HuH-7 (cell line): ENCODE results near the gene HMCN1.
A peak's percentile ranks its signal among the peaks of the same experiment; 100 is the strongest.

ENCODE experiments used
- DNase-seq: peaks from one replicate; pipeline ENCODE4 v3.0.0; 2011; ENCODE audit warnings: low spot score

Gene HMCN1

DNA sequence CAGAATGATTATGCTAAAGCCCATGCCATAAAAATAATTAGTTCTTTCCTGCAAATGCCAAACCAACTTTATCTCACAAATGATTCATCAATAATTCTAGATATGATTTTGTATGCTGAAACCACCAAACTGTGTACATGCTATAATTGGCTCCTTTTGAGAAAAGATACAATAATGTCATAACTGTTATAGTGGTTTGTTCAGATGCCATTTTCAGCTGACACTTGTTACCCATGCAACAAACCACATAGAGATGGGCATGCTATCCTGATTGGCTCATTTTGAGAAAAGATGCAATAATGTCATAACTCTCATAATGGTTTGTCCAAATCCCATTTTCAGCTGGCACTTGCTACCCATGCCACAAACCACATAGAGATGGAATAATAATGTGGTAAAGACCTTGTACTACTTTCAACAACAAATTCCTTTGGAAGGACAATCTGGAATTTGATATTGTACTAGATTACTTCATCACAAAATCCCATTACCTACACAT, 357.1 kb downstream of the HMCN1 start:
- no peak for DNase-seq

DNA sequence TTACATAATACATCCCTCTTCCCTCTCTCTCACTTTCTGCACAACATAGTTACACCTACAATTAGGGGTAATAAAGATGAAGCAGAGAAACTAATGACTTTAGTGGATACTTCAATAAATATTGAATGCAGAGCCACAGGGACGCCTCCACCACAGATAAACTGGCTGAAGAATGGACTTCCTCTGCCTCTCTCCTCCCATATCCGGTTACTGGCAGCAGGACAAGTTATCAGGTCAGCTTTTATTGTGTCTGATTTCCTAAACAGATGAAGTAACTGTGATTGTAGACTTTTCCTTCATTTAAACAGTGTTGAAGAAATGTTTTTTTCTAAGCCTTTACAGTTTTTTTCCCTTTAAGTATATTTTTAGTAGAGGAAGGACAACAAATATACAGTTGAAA, 359.2 kb downstream of the HMCN1 start:
- peak; percentile 1 for DNase-seq

DNA sequence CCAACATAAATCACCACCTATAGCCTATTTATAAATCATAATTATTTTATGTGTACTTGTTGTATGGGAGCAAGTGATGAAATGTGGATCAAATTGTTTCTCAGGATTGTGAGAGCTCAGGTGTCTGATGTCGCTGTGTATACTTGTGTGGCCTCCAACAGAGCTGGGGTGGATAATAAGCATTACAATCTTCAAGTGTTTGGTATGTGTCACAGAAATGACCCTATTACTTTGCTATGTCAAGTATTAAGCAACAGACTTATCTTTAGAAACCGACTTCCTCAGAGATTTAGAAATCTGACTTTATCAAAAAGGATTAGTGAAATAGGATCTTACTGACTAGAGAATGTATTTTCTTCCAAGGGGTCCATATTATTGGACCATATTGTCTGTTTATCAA, 360.0 kb downstream of the HMCN1 start:
- no peak for DNase-seq

DNA sequence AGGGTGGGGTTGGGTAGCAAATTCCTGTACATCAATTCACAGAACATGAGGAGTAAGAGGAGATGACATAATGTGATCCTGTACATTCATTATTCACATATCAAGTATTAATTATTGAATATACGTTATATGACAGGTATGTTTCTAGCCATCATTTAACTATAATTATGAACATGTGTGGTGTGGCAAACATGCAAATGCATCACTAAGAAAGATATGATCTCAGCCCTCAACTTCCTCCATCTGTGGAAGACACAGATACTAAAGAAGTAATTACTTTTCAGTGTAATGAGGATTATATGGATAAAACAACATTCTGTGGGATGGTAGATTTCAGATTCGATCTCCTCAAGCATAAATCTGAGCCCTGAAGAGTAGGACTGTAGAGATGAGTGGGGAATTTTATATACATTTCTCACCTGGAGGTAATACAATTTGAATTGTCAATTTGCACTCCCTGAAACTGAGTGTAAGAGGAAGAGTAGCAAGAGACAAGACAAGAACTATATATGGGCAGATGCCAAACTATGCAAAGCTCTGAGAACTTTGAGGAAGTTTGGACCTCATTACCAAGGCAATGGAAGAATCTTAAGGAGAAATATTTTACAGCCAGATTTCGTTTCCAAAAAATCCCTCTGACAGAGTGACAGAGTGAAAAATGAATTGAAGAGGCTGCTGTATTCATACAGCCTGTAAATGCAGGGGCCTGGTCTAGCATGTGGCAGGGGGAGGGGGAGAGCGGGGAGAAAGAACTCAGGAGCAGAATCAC, 365.3 kb downstream of the HMCN1 start:
- no peak for DNase-seq

DNA sequence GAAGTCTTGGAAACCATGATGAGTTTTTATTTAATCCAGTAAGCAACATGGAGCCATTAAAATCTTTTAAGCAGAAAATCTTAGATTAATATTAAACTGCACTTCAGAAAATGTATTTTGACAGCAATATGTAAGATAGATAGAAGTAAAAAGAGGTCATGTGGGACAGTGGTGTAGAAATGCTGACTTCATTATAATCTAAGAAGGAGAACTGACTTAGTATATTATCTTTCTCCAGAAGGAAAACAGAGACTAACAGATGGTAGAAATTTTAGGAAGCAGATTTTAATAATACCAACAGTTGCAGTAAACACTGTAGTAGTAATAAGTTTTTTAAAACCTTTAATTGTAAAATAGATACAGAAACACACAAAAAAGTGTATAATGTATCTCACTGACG, 367.9 kb downstream of the HMCN1 start:
- no peak for DNase-seq

DNA sequence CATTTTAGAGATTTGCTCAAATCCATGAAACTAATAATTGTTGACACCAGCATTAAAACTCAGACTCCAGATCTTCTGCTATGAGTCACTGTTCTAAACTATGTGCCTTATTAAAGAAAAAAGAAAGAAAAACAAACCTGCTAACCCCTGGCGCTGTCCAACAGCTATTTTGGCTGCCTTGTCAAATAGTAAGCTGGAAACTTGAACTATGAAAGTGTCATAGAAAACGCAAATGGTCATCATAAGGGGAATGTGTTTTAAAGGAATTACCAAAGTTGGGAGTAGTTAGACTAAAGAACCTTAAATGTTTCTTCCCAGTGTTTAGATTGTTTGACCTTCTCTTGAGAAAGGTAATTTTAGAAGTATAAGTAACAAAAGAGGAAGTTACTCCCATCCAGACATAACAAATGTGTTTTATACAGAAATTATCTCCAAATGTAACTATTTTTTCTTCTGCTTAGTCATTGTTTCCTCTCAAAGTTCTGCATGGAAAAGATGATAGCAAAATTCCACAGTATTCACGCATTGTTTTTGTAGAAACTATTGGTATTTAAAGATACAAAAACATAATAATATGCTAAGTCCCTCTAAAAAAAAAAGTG, 368.5 kb downstream of the HMCN1 start:
- DNase-seq, result no peak

DNA sequence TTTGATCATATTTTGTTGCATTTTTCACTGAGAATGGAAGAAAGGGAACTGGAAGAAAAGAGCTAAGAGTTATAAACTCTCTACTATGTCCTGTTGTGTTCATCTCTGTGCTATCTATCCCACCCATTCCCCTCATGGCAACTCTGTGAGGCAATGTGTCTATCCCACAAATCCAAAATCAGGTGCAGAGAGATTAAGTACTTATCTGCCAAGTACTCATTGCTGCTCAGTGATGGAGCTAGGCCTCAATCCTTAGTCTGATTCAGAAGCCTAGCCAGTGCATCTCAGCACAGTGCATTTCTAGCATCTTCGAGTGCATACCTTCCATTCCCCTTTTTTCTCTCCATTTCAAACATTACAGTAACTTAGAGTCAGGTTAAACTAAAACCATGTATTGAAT, 370.3 kb downstream of the HMCN1 start:
- DNase-seq, result no peak

DNA sequence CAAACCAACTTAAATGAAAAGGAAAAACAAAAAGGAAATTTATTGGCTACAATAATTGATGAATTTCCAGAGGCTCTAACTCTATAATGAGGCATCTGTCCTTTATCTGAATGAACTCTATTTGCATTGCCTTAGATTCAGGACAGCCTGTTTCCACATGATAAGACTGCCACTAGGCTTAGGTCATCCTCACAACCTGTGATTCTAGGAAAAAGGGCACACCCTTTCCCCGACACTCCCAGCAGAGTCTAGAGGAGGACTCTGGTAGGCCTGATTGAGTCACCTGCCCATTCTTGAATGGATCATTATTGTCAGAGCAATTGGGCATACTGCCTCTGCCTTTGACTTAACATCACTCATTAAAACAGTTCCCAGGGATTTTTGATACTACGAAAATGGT, 378.1 kb downstream of the HMCN1 start:
- DNase-seq, result no peak

DNA sequence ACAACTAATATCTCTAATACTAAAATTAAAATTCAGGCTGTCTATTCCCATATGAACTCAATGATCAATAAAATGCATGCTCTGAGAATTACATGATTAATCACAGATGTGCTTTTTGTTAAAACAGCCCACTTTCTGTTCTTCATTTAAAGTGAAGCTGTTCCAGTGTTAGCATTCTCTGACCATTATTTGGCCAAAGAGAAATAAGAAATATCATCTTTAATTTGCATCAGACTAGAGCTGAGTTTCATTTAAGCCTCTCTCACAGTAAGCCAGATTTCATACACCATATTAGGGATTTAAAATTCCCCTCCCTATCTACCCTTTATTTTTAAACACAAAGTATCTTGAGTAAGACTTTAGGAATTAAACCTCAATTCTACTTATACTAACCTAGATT, 379.3 kb downstream of the HMCN1 start:
- no peak for DNase-seq

DNA sequence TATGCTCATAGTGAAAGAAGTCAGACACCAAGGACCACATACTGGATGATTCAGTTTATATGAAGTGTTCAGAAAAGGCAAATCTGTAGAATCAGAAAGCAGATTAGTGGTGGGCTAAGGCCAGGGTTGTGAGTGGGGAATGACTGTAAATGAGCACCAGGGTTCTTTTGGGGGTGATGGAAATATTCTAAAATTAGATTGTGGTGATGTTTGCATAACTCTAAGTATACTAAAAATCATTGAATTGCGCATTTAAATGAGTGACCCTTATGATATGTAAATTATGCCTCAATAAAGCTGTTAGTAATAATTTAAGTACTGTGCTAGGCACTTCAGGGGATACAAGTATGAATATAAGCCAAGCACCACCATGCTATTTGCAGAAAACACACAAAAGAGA, 384.5 kb downstream of the HMCN1 start:
- no peak for DNase-seq

DNA sequence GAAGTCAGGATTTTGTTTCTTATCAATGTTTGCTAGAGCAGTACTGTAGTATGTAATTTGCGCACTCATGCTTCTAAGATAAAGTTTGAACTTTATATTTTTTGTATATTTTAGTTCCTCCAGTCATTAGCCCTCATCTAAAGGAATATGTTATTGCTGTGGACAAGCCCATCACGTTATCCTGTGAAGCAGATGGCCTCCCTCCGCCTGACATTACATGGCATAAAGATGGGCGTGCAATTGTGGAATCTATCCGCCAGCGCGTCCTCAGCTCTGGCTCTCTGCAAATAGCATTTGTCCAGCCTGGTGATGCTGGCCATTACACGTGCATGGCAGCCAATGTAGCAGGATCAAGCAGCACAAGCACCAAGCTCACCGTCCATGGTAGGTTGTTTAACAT, 388.6 kb downstream of the HMCN1 start:
- no peak for DNase-seq

DNA sequence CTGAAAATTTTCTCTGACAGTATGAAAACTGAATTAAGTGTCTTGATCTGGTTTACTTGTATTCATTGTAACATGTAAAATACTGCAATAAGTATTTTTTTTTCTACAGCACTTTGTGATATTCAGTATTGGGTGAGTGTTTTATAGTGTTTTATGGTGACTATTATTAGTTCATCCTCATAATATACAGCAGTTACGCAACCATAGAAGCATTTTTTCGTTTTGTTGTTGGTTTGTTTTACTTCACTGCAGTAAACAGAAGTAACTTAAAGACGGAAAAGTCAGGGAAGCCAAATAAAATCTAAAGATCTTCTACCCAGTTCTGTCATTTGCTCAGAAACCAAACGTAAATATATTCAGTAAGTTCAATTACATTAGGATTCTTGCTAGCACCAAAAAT, 390.8 kb downstream of the HMCN1 start:
- DNase-seq, result no peak

DNA sequence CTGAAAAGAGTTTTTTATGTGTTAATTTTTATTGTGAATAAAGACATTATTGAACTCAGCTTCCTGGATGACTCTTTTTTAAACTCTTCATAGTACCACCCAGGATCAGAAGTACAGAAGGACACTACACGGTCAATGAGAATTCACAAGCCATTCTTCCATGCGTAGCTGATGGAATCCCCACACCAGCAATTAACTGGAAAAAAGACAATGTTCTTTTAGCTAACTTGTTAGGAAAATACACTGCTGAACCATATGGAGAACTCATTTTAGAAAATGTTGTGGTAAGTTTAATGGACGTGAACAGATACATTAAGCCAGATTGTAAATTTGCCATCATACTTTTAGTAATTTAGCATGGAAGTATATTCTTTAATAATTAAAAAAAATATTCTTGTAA, 391.3 kb downstream of the HMCN1 start:
- DNase-seq, result no peak

DNA sequence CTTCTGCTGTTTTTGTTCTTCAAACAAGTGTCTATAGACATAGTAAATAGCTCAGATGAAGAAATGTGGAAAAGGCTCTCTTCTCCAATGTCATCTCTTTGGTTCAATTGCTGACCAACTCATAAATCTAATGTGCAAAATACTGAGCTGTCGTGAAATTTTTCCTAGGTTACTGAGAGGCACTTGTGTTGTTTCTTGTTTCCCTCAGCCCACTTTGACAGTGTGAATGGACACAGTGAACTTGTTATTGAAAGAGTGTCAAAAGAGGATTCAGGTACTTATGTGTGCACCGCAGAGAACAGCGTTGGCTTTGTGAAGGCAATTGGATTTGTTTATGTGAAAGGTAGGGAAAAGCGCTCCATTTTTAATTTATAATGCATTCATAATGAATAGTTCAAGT, 395.6 kb downstream of the HMCN1 start:
- DNase-seq, result no peak

DNA sequence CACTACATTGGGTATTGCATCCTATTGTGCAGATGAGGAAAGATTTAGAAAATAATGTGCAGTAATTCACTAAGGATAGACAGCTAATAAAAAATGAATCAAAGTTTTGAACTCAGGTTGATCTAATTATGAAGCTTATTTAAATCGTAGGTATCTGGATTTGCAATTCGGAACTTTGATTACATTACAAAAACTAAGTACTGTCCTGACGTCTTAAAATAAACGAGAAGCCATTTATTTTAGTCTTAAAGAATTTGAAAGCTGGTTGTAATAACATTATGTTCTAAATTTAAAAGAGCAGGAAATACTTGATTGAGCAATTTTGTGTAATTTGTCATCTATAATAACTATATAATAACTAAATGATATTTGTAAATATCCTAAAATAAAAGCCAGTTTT, 404.9 kb downstream of the HMCN1 start:
- no peak for DNase-seq

DNA sequence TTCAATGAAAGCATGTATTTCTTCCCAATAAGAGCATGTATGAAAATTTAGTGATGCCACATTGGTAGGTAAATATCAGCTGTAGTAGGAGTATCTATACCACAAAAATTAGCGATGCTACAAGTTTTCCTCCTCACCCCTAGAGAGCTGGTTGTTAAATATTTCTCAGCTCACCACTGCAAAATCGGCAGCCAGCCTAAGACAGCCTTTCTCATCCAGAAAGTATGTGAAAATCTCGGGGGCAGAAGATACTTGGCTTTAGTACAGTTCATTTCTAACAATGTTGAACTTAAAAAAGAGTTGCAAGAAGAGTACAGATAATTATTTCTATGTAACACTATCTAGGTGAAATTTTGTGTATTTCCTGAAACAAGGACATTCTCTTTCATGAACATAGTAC, 405.5 kb downstream of the HMCN1 start:
- DNase-seq, result no peak

DNA sequence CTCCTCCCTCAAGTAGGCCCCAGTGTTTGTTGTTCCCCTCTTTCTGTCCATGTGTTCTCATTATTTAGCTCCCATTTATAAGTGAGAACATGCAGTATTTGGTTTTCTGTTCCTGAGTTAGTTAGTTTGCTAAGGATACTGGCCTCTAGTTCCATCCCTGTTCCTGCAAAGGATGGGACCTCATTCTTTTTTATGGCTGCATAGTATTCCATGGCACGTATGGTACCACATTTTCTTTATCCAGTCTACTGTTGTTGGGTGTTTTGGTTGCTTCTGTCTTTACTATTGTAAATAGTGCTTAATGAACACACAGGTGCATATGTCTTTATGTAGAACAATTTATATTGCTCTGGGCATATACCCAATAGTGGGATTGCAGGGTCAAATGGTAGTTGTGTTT, 408.0 kb downstream of the HMCN1 start:
- DNase-seq, result no peak

DNA sequence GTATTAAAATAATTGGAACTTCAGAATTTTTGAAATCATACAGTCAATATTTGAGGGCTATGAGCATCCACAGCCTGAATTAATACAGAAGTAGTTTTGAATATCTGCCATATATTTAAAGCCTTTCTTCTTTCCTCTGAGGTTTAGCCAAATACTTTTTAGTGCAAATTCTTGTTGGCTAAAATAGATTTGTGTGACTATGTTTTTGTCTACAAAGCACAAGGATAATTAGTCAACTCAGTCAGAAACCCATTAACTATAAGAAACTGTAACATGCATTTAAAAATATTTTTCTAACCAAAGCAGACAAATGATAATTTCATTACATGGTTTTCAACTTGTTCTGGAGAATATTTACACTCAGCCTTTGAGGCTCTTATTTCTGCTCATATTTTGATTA, 408.7 kb downstream of the HMCN1 start:
- DNase-seq, result no peak

DNA sequence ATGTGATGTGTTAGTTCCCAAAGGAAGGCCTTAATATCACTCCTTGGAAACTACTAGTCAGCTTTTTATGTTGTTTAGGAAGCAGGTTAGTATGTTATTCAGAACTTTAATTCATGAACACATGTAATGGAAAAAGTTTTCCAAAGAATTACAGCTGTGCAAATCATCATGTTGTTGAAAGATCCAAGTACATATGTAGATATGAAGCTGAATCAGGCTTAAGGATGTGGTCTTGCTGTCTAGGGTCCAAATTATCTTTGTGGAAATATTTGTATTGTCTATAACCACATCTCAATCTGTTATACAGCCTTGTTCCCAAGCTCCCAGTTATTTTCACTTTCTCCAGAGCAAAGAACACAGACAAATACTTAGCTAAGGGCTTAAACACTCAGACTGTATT, 409.3 kb downstream of the HMCN1 start:
- no peak for DNase-seq

DNA sequence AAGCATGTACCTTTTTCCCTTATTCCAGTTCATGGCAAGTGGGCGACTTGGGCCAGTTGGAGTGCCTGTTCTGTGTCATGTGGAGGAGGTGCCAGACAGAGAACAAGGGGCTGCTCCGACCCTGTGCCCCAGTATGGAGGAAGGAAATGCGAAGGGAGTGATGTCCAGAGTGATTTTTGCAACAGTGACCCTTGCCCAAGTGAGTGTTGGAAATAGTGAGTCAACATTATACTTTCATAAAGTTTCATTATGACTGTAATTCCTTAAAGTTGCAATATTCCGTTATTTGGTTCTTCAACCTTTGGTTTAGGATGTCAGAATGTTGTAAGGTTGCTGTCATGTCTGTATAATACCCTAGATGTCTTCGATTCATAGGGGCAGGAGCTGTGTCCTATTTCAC, 410.3 kb downstream of the HMCN1 start:
- no peak for DNase-seq

DNA sequence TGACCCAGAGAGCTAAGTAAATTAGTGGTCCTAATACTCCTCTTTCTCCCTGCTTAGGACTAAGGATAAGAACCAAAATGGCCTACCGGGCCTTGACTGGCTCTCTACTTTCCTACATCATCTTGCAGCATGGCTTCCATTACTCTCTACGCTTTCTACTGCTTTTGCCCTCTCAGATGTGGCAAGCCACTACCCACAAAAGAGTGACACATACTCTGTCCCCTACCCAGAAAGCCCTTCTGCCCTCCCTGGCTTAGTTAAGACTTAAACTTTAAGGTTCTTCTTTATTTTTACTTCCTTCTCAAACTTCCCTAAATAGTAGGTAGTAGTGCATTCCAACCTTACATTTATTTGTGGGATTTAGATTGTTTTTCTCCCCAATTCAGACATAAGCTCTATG, 412.8 kb downstream of the HMCN1 start:
- DNase-seq, result no peak

DNA sequence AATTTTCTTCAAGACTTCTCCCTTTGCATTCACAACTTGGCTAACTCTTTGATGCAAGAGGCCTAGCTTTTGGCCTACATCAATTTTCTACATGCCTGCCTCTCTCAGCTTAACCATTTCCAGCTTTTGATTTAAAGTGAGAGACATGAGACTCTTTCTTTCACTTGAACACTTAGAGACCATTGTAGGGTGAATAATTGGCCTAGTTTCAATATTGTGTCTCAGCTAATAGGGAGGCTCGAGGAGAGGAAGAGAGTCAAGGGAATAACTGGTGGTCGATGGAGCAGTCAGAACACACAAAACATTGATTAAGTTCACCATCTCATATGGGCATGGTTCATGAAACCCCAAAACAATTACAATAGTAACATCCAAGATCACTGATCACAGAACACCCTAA, 415.4 kb downstream of the HMCN1 start:
- DNase-seq, result no peak

DNA sequence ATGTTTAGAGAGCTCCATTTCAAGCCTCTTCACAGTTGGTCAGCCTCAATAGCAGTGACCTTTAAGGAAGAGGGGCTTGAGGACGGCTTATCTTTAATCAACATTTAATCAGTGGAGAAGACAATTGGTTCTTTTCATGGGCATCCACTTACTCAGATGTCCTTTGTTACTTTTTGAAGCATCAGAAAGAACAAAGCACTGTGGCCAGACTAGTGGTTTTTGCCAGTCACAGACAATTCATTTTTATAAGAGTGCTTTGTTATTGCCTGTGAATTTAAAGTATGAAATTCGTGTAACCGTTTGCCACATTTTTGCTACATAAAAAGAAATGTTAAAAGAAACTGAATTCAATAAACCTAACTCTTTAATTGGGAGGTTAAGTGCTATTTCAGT, 418.0 kb downstream of the HMCN1 start:
- DNase-seq, result no peak

DNA sequence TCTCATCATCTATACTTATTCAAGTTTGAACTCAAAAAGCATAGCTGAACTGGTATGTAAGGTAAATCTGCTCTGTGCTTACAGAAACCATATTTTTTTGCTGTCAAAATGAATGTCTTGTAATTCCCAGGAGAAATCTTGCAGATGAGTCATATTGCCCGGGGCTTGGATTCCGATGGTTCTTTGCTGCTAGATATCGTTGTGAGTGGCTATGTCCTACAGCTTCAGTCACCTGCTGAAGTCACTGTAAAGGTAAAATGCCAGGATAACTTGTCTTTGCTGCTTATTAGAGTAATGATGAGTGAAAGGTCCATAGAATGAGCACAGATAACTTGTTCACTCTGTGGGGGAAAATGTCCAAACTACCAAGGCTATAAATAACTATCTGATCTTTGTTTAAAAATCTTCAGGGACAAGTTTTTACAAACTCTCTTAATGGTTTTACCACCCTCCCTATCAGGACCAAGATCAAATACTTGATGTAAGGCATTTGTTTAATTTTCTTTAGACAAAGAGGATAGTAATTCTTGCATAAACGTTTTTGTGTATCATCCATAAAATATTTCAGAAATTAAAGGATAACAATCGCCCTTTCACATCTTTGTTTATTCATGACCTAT, 418.5 kb downstream of the HMCN1 start:
- no peak for DNase-seq
